Heart right ventricle (tissue), 16 donors: ENCODE results near the gene KLHL2. TPM values are rescaled to one million over a fixed set of nuclear protein-coding genes. Genes with fewer than 3 reads are reported as not detected.

Experiments
- ATAC-seq, 8 donors: fragments of 200-7000 bp; cut with Tn5 transposase; one replicate each; pipeline ENCODE4 v1.9.1; 2020; ENCODE audit warnings: mild to moderate bottlenecking in 8 of 8, moderate library complexity in 8 of 8, moderate number of reproducible peaks in 1 of 8
- DNase-seq, 2 donors: peaks; one replicate each; pipeline ENCODE4 v3.0.0-alpha.2; 2020
- H3K27ac ChIP-seq, 10 donors: fragments of 200-600 bp; sonication (generic) in 2 of 10; one replicate each; pipeline versions ENCODE4 v1.5.0 to v1.8.0; 2020 to 2022; ENCODE audit warnings: mild to moderate bottlenecking in 3 of 10
- H3K27me3 ChIP-seq, 7 donors: fragments of 200-600 bp; one replicate each; pipeline ENCODE4 v1.8.0; 2021 to 2022; ENCODE audit warnings: mild to moderate bottlenecking in 2 of 7
- H3K36me3 ChIP-seq, 9 donors: fragments of 200-600 bp; sonication (generic) in 1 of 9; one replicate each; pipeline versions ENCODE4 v1.5.0 to v1.8.0; 2020 to 2022; ENCODE audit warnings: mild to moderate bottlenecking in 2 of 9
- H3K4me1 ChIP-seq, 9 donors: fragments of 200-600 bp; sonication (generic) in 1 of 9; one replicate each; pipeline versions ENCODE4 v1.5.0 to v1.8.0; 2020 to 2022; ENCODE audit warnings: mild to moderate bottlenecking in 4 of 9
- H3K4me3 ChIP-seq, 10 donors: fragments of 200-600 bp; sonication (generic) in 2 of 10; one replicate each; pipeline versions ENCODE4 v1.5.0 to v1.8.0; 2020 to 2022; ENCODE audit warnings: mild to moderate bottlenecking in 7 of 10, moderate library complexity in 2 of 10
- H3K9me3 ChIP-seq, 11 donors: fragments of 200-600 bp in 10 of 11; sonication (generic) in 2 of 11; one replicate each; pipeline versions ENCODE4 v1.5.0 to v1.8.0; 2013 to 2022; ENCODE audit warnings: mild to moderate bottlenecking in 2 of 11, control low read depth in 1 of 11, moderate library complexity in 1 of 11
- WGBS, 2 donors: extraction: QIAGEN DNeasy Blood & Tissue Kit; methylation state at CpG; one replicate each; pipeline ENCODE4 v1.1.7; 2013; ENCODE audit warnings: inconsistent platforms in 1 of 2; 5-methylcytosine and 5-hydroxymethylcytosine counted together
- intact Hi-C, 10 donors: fragments of 100-400 bp; cut with DNase I; formaldehyde crosslinking; loops; one replicate each; pipeline versions ENCODE4 v1.11.1 to v1.14.2; 2022
- polyA plus RNA-seq, 2 donors: library from polyadenylated mRNA; stranded (reverse); fragments of 200-250 nt; gene quantifications; one replicate each; pipeline ENCODE4 v1.2.3, GENCODE V29; 2013
- total RNA-seq, 10 donors: library from RNA; stranded (reverse); fragmentation: NEBNext Ultra II Directional in 3 of 10; extraction: Animal tissue kit (Norgen Biotek cat#: 25700) in 3 of 10; gene quantifications; one replicate each; pipeline versions ENCODE4 v1.2.1 to v1.2.4, GENCODE V29; 2021 to 2023
- TF ChIP-seq, protein P1 (sequence below), 9 donors: fragments of 200-600 bp; sonication (generic) in 2 of 9; IDR thresholded peaks; one replicate each; pipeline versions ENCODE4 v1.5.0 to v1.8.0; 2021 to 2022; ENCODE audit warnings: antibody characterized with exemption in 9 of 9, mild to moderate bottlenecking in 5 of 9, moderate library complexity in 1 of 9
- donor health status: Arrhythmogenic right ventricular cardiomyopathy.
- donor health status: ischemic (EF 13 %, LVEDD 7.1; RV severe dilation, severe dysfunction).
- donor health status: healthy with polysubstance abuse.
- donor health status: DM: no; HTN: yes; CAD: no.
- donor health status: DM: no; HTN: no; CAD: no.
- donor health status: ischemic (EF 25% LVEDD 6.9; RV normal size, moderate dysfunction).
- donor health status: ischemic (EF 25% LVEDD 5.7; RV mildly dilated, moderate dysfunction).
- donor health status: healthy.
- donor health status: DM: yes; HTN: yes; CAD: no.
- donor health status: Ischemic cardiomyopathy.
- donor health status: ischemic (EF 35%, LVEDD 5.7; RV mildly dilated, moderate dysfunction).
- donor health status: nonischemic (EF 11% LVEDD 7.7; RV severe dilation, severe dysfunction).
- donor health status: DM: yes; HTN: yes; CAD: no.
- donor health status: PGD.
- donor health status: ischemic (EF 29% LVEDD 5.4; RV normal size, mild dysfunction).
- donor health status: nonischemic (EF 23%, LVEDD 6.1; RV moderate dilation, normal function).

Gene KLHL2
- total and polyA plus RNA-seq, 12 donors = 6.0 to 14.7 (median 10.9) TPM

DNA sequence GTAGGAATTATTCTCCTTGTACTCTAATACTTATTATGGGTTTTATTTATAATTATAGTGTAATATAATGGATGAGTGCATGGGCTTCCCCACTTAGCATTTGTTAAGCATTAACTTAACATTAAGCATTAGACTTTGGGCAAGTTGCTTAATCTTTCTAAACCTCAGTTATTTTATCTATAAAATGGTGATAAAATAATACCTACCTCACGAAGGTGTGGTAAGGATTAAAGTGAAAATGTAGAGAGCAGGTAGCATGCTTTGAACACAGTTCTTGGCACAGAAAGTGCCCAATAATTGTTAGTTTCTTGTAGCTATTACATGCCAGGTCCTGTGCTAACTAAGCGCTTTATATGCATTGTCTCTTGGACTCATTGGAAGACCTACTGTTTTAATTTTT lies 122.7 kb downstream of the KLHL2 start:
- WGBS, 2 donors = 96% methylated on average over 2 of the region's 2 CpGs
- peaks cover 0 to 24% (median 0%) of the 10 kb centered on the region in 9 donors for H3K36me3 ChIP-seq
- H3K4me3 ChIP-seq = no peak overlapping the region
- H3K9me3 ChIP-seq = no peaks in the 10 kb centered on the region
- no peak for ATAC-seq
- H3K27ac ChIP-seq = no peak overlapping the region
- no peak for DNase-seq
- no peaks in the 10 kb centered on the region for H3K27me3 ChIP-seq
- intact Hi-C loops = no loop called here
- peaks cover 2 to 40% (median 18%) of the 10 kb centered on the region in 9 donors for H3K4me1 ChIP-seq
- TF ChIP-seq, protein P1, sequence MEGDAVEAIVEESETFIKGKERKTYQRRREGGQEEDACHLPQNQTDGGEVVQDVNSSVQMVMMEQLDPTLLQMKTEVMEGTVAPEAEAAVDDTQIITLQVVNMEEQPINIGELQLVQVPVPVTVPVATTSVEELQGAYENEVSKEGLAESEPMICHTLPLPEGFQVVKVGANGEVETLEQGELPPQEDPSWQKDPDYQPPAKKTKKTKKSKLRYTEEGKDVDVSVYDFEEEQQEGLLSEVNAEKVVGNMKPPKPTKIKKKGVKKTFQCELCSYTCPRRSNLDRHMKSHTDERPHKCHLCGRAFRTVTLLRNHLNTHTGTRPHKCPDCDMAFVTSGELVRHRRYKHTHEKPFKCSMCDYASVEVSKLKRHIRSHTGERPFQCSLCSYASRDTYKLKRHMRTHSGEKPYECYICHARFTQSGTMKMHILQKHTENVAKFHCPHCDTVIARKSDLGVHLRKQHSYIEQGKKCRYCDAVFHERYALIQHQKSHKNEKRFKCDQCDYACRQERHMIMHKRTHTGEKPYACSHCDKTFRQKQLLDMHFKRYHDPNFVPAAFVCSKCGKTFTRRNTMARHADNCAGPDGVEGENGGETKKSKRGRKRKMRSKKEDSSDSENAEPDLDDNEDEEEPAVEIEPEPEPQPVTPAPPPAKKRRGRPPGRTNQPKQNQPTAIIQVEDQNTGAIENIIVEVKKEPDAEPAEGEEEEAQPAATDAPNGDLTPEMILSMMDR (IDR thresholded peaks at IDR 0.05) = no peak

DNA sequence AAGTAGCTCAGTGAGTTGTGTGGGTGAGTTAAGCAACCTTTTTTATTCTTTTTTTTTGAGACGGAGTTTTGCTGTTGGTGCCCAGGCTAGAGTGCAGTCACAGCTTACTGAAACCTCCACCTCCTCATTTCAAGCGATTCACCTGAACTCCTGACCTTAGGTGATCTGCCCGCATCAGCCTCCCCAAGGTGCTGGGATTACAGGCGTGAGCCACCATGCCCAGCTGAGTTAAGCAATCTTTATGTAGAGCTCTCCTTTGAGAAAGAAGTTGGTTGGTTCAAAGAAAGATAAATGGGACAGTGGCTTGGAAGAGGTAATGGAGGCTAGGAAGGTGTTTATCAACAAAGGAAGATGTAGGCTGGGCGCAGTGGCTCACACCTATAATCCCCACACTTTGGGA lies 123.3 kb downstream of the KLHL2 start:
- TF ChIP-seq, protein P1 (IDR thresholded peaks at IDR 0.05) = no peak
- intact Hi-C loops = no loop called here

DNA sequence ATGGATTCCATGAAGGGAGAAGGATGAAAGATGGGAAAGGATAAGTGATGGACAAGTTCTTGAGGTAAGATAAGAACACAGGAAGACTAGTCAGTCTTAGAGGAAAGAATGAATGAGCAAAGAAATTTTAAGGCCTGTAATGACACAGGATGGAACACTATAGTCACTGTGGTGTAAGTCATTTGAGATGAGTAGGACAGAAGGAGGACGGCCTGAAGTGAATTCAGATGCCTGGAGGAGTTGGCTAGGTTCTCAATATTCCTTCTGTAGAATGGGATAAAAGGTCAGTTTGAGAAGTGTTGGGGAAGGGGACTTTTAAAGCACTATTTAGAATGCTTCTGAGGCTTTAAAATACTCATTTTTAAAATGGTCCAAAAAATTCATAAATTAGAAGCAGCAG lies 124.0 kb downstream of the KLHL2 start:
- Histone ChIP-seq H3K27ac (no peak overlapping the region), H3K27me3 (no peaks in the 10 kb centered on the region), H3K4me1 (peaks cover 2 to 28% (median 15%) of the 10 kb centered on the region in 9 donors), H3K4me3 (no peak overlapping the region), H3K9me3 (no peaks in the 10 kb centered on the region), H3K36me3 (peaks cover 0 to 29% (median 0%) of the 10 kb centered on the region in 9 donors)
- intact Hi-C loops = no loop called here
- no peak for ATAC-seq
- no peak for DNase-seq
- TF ChIP-seq, protein P1 (IDR thresholded peaks at IDR 0.05) = no peak
- WGBS, 2 donors = 89 to 100% methylated on average over 1 of the region's 1 CpG

More for the DNA sequence above, 123.3 kb downstream of the KLHL2 start:
- DNase-seq = no peak
- Histone ChIP-seq H3K27ac (no peak overlapping the region), H3K36me3 (peaks cover 0 to 29% (median 0%) of the 10 kb centered on the region in 9 donors), H3K27me3 (no peaks in the 10 kb centered on the region), H3K4me3 (no peak overlapping the region), H3K9me3 (no peaks in the 10 kb centered on the region), H3K4me1 (peaks cover 2 to 35% (median 18%) of the 10 kb centered on the region in 9 donors)
- ATAC-seq = no peak
- whole genome bisulfite sequencing, 2 donors = 90 to 91% methylated on average over 5 of the region's 5 CpGs

DNA sequence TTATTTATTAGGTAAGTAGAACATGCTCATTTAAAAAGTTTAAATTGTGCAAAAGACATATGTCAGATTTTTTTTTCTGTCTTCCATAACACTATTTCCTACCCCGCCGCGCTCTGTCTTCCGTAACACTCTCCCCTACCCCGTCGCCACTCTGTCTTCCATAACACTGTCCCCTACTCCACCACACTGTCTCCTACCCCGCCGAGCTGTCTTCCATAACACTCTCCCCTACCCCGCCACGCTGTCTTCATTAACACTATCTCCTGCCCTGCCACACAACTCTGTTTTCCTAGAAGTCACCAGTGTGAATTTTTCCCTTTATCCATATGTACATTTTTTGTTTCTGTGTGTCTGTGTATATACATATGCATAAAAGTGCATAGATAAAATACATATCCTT lies 124.5 kb downstream of the KLHL2 start:
- Histone ChIP-seq H3K4me1 (peaks cover 2 to 25% (median 12%) of the 10 kb centered on the region in 9 donors), H3K27ac (no peak overlapping the region), H3K4me3 (no peak overlapping the region), H3K36me3 (peaks cover 0 to 32% (median 0%) of the 10 kb centered on the region in 9 donors), H3K9me3 (no peaks in the 10 kb centered on the region), H3K27me3 (no peaks in the 10 kb centered on the region)
- ATAC-seq (no peak), DNase-seq (no peak)
- 79 to 86% methylated on average over 10 of the region's 10 CpGs for WGBS, 2 donors
- intact Hi-C loops = no loop called here
- TF ChIP-seq, protein P1 (IDR thresholded peaks at IDR 0.05) = no peak
